ENCODE measurements around the gene RARS2.
"Not testable (repeated sequence)": the region's sequence is repeated elsewhere in the genome, so short reads cannot be mapped to it uniquely, and the experiment has no call there.

RARS2 gene

GRCh38 chr6:87617405-87617804, 27.6 kb upstream of the RARS2 start:
- Histone ChIP-seq H3K4me1 (ENCODE audit: low read length) (peaks cover 27% of the 10 kb centered on the region; the same call in 1 of the 2 replicates), H3K9me2 (replicated peaks; ENCODE audit: insufficient read depth, low read length) (no peaks in the 10 kb centered on the region), H3K4me2 (ENCODE audit: low read depth, low read length) (no peak overlapping the region), H3K4me3 (ENCODE audit: low read length) (no peak overlapping the region), H3K36me3 (replicated peaks; ENCODE audit: insufficient read depth, low read length) (no peaks in the 10 kb centered on the region; the same call in 1 of the 2 replicates), H4K20me1 (ENCODE audit: insufficient read depth, low read length) (no peaks in the 10 kb centered on the region), H3K9ac (ENCODE audit: low read length) (no peak overlapping the region), H3K9me3 (replicated peaks; ENCODE audit: insufficient read depth, low read length) (no peaks in the 10 kb centered on the region), H3K27me3 (replicated peaks; ENCODE audit: insufficient read depth, low read length) (no peaks in the 10 kb centered on the region), H3K79me2 (ENCODE audit: low read length) (no peaks in the 10 kb centered on the region), H2AFZ (ENCODE audit: low read length) (no peak overlapping the region), H3F3A (ENCODE audit: insufficient read depth, low read length) (peaks cover 6% of the 10 kb centered on the region; the same call in 1 of the 2 replicates), H3K27ac (ENCODE audit: low read length) (no peak overlapping the region)
- TF ChIP-seq EZH2 (optimal IDR thresholded peaks at IDR 0.05; ENCODE audit: low read depth, low read length) = no peak
- no peak for DNase-seq

- DNase-seq; H3K79me2 ChIP-seq (ENCODE audit: low read length); H4K20me1 ChIP-seq (ENCODE audit: insufficient read depth, low read length); H3K9me3 ChIP-seq (replicated peaks; ENCODE audit: insufficient read depth, low read length); H3K4me1 ChIP-seq (ENCODE audit: low read length); H2AFZ ChIP-seq (ENCODE audit: low read length); H3K27ac ChIP-seq (ENCODE audit: low read length); H3K9me2 ChIP-seq (replicated peaks; ENCODE audit: insufficient read depth, low read length); H3K9ac ChIP-seq (ENCODE audit: low read length); H3K27me3 ChIP-seq (replicated peaks; ENCODE audit: insufficient read depth, low read length); H3K4me3 ChIP-seq (ENCODE audit: low read length); H3F3A ChIP-seq (ENCODE audit: insufficient read depth, low read length); H3K4me2 ChIP-seq (ENCODE audit: low read depth, low read length); H3K36me3 ChIP-seq (replicated peaks; ENCODE audit: insufficient read depth, low read length): not testable (repeated sequence)
Observed at GRCh38 chr6:87613018-87613417, 23.2 kb upstream of the RARS2 start.

GRCh38 chr6:87608802-87609201, 19.0 kb upstream of the RARS2 start:
- TF ChIP-seq CTCF (IDR thresholded peaks at IDR 0.05; ENCODE audit: low read length) (no peak), EZH2phosphoT487 (IDR thresholded peaks at IDR 0.05; ENCODE audit: low read length) (no peak), EZH2 (optimal IDR thresholded peaks at IDR 0.05; ENCODE audit: low read depth, low read length) (no peak)
- H3K27me3 ChIP-seq (replicated peaks; ENCODE audit: insufficient read depth, low read length) = no peaks in the 10 kb centered on the region

GRCh38 chr6:87606199-87606598, 16.4 kb upstream of the RARS2 start:
- Histone ChIP-seq H3K4me3 (ENCODE audit: low read length) (no peak overlapping the region), H3K36me3 (replicated peaks; ENCODE audit: insufficient read depth, low read length) (0 out of 2 replicates have a peak, but pooled peaks cover 5% of the 10 kb centered on the region), H3K27ac (ENCODE audit: low read length) (no peak overlapping the region), H3K79me2 (ENCODE audit: low read length) (no peaks in the 10 kb centered on the region), H3K27me3 (replicated peaks; ENCODE audit: insufficient read depth, low read length) (no peaks in the 10 kb centered on the region), H3F3A (ENCODE audit: insufficient read depth, low read length) (no peaks in the 10 kb centered on the region), H3K9me3 (replicated peaks; ENCODE audit: insufficient read depth, low read length) (no peaks in the 10 kb centered on the region), H3K4me1 (ENCODE audit: low read length) (no peaks in the 10 kb centered on the region), H3K9ac (ENCODE audit: low read length) (no peak overlapping the region), H4K20me1 (ENCODE audit: insufficient read depth, low read length) (no peaks in the 10 kb centered on the region), H3K4me2 (ENCODE audit: low read depth, low read length) (no peak overlapping the region), H2AFZ (ENCODE audit: low read length) (no peak overlapping the region), H3K9me2 (replicated peaks; ENCODE audit: insufficient read depth, low read length) (no peaks in the 10 kb centered on the region)
- TF ChIP-seq CTCF (IDR thresholded peaks at IDR 0.05; ENCODE audit: low read length) (no peak), EZH2 (optimal IDR thresholded peaks at IDR 0.05; ENCODE audit: low read depth, low read length) (no peak), EZH2phosphoT487 (IDR thresholded peaks at IDR 0.05; ENCODE audit: low read length) (no peak)
- DNase-seq = no peak

More at GRCh38 chr6:87608802-87609201, 19.0 kb upstream of the RARS2 start:
- no peaks in the 10 kb centered on the region for H3K4me1 ChIP-seq (ENCODE audit: low read length)
- H2AFZ ChIP-seq (ENCODE audit: low read length) = no peak overlapping the region
- H3K27ac ChIP-seq (ENCODE audit: low read length) = no peak overlapping the region
- H3K79me2 ChIP-seq (ENCODE audit: low read length) = no peaks in the 10 kb centered on the region
- H3K4me2 ChIP-seq (ENCODE audit: low read depth, low read length) = no peak overlapping the region
- DNase-seq = no peak
- H3K9me2 ChIP-seq (replicated peaks; ENCODE audit: insufficient read depth, low read length) = no peaks in the 10 kb centered on the region
- no peaks in the 10 kb centered on the region for H3F3A ChIP-seq (ENCODE audit: insufficient read depth, low read length)
- no peaks in the 10 kb centered on the region for H3K9me3 ChIP-seq (replicated peaks; ENCODE audit: insufficient read depth, low read length)
- H3K9ac ChIP-seq (ENCODE audit: low read length) = no peak overlapping the region
- H3K36me3 ChIP-seq (replicated peaks; ENCODE audit: insufficient read depth, low read length) = 0 out of 2 replicates have a peak, but pooled peaks cover 5% of the 10 kb centered on the region
- no peak overlapping the region for H3K4me3 ChIP-seq (ENCODE audit: low read length)
- H4K20me1 ChIP-seq (ENCODE audit: insufficient read depth, low read length) = no peaks in the 10 kb centered on the region

Data from MM.1S (cell line).